ENCODE data around the gene ZNRF1. TPM values are rescaled to one million over a fixed set of nuclear protein-coding genes. Genes with fewer than 3 reads are reported as not detected.

The ZNRF1 gene
- total and polyA plus RNA-seq, 10 of the 15 experiments (the other 5 are each of a cell fraction or from before 2014, with no cell fraction given), result 5.8 to 25.9 (median 14.3) TPM

GRCh38 chr16:75038036-75038858 is 39.4 kb downstream of the ZNRF1 start:
- Histone ChIP-seq H3K9me3 (replicated peaks; ENCODE audit: control insufficient read depth, insufficient read depth, low read length) (peaks cover 9% of the 10 kb centered on the region), H3K4me3 (no peak overlapping the region), H3K36me3 (ENCODE audit: control insufficient read depth in 2 of 2, insufficient read depth in 2 of 2, low read length in 1 of 2) (no peaks in the 10 kb centered on the region), H3K27me3 (replicated peaks in 1 of 2; ENCODE audit: control insufficient read depth in 2 of 2, insufficient read depth in 2 of 2, low read length in 1 of 2) (no peaks in the 10 kb centered on the region), H3K9ac (ENCODE audit: control insufficient read depth, insufficient read depth, low read length) (no peak overlapping the region), H4K20me1 (ENCODE audit: control insufficient read depth, insufficient read depth) (no peaks in the 10 kb centered on the region), H2AFZ (ENCODE audit: control insufficient read depth, low read depth, low read length) (no peak overlapping the region), H3K27ac (ENCODE audit: control insufficient read depth, insufficient read depth) (no peak overlapping the region), H3K79me2 (ENCODE audit: control insufficient read depth, insufficient read depth, low read length) (no peaks in the 10 kb centered on the region; the same call in none of the 2 replicates), H3K4me2 (ENCODE audit: control insufficient read depth, insufficient read depth) (no peak overlapping the region), H3K4me1 (ENCODE audit: control insufficient read depth, insufficient read depth, low read length) (peaks cover 17% of the 10 kb centered on the region)
- intact Hi-C loops (cut with micrococcal nuclease; ENCODE audit: unreplicated experiment) (no loop called here), in situ Hi-C loops (cut with MboI) (no loop called here)
- ChIA-PET SMC1A (ENCODE audit: uncharacterized antibody, unreplicated experiment) (no interaction called here), POLR2A (no interaction called here), CTCF (interaction anchor here (0.5 to 1.0 kb wide), 3 partner anchors 21 to 73 kb away, joined by 3 to 4 read pairs (median 3); no protein-coding TSS in a partner anchor), RAD21 (ENCODE audit: unreplicated experiment) (no interaction called here)
- no peak for DNase-seq (ENCODE audit: low read depth, low spot score)
- no peak for FAIRE-seq
- BruUV-seq (replicated peaks), result no TSS peak
- no peak for TF ChIP-seq TBL1XR1 (IDR thresholded peaks at IDR 0.05; ENCODE audit: low read depth, low read length)
- no peak for TF ChIP-seq CHD1 (IDR thresholded peaks at IDR 0.05; ENCODE audit: low read depth, low read length)
- TF ChIP-seq RUNX3 (IDR thresholded peaks at IDR 0.05; ENCODE audit: low read length), result no peak
- peak; percentile 24; the same call in 1 of the 2 replicates for TF ChIP-seq CBX5 (IDR thresholded peaks at IDR 0.05; ENCODE audit: low read depth)
- 97% methylated on average over 3 of the region's 3 CpGs for WGBS (ENCODE audit: insufficient coverage, insufficient replicate concordance, low lambda C conversion rate, missing lambda C conversion rate)
- no peak for ATAC-seq

GRCh38 chr16:75039941-75040340 is 41.1 kb downstream of the ZNRF1 start:
- ChIA-PET CTCF (no interaction called here), POLR2A (interaction anchor here (0.6 kb wide), 1 partner anchor 55 kb away, joined by 3 read pairs; the partner anchor contains the start of gene WDR59), RAD21 (ENCODE audit: unreplicated experiment) (interaction anchor here (0.6 kb wide), 1 partner anchor 16 kb away, joined by 3 read pairs; no protein-coding TSS in a partner anchor), SMC1A (ENCODE audit: uncharacterized antibody, unreplicated experiment) (no interaction called here)
- H3K4me2 ChIP-seq (ENCODE audit: control insufficient read depth, insufficient read depth), result no peak overlapping the region
- H4K20me1 ChIP-seq (ENCODE audit: control insufficient read depth, insufficient read depth), result no peaks in the 10 kb centered on the region
- 67% methylated on average over 6 of the region's 6 CpGs for WGBS (ENCODE audit: insufficient coverage, insufficient replicate concordance, low lambda C conversion rate, missing lambda C conversion rate)
- in situ Hi-C loops (cut with MboI), result loop anchor here (10.0 kb wide), 1 partner anchor 65 kb away; no protein-coding TSS in a partner anchor
- intact Hi-C loops (cut with micrococcal nuclease; ENCODE audit: unreplicated experiment), result no loop called here
- H2AFZ ChIP-seq (ENCODE audit: control insufficient read depth, low read depth, low read length), result no peak overlapping the region
- FAIRE-seq (no peak), ATAC-seq (no peak), DNase-seq (ENCODE audit: low read depth, low spot score) (no peak)
- no peaks in the 10 kb centered on the region for H3K36me3 ChIP-seq (ENCODE audit: control insufficient read depth in 2 of 2, insufficient read depth in 2 of 2, low read length in 1 of 2)
- H3K79me2 ChIP-seq (ENCODE audit: control insufficient read depth, insufficient read depth, low read length), result peaks cover 2% of the 10 kb centered on the region
- no TSS peak for BruUV-seq (replicated peaks)
- peaks cover 25% of the 10 kb centered on the region for H3K4me1 ChIP-seq (ENCODE audit: control insufficient read depth, insufficient read depth, low read length)
- no peak overlapping the region for H3K4me3 ChIP-seq
- no peaks in the 10 kb centered on the region for H3K27me3 ChIP-seq (replicated peaks in 1 of 2; ENCODE audit: control insufficient read depth in 2 of 2, insufficient read depth in 2 of 2, low read length in 1 of 2)
- TF ChIP-seq RUNX3 (IDR thresholded peaks at IDR 0.05; ENCODE audit: low read length) (no peak), PKNOX1 (IDR thresholded peaks at IDR 0.05) (0 out of 2 replicates have a peak, but pooled peaks have one; percentile 8), GABPA (IDR thresholded peaks at IDR 0.05; ENCODE audit: low read depth) (no peak)
- H3K9ac ChIP-seq (ENCODE audit: control insufficient read depth, insufficient read depth, low read length), result no peak overlapping the region
- H3K27ac ChIP-seq (ENCODE audit: control insufficient read depth, insufficient read depth), result no peak overlapping the region
- peaks cover 9% of the 10 kb centered on the region for H3K9me3 ChIP-seq (replicated peaks; ENCODE audit: control insufficient read depth, insufficient read depth, low read length)

All from GM12878 (cell line).